Neutrophil (primary cell): ENCODE results near the gene KRTAP29-1.

Source experiments
- H3K27ac ChIP-seq: fragments of 200-600 bp; sonication (generic); 2 replicates; pipeline ENCODE4 v1.5.1; 2016; ENCODE audit warnings: mild to moderate bottlenecking, moderate library complexity
- H3K27me3 ChIP-seq: fragments of 200-600 bp; sonication (generic); 2 replicates; pipeline ENCODE4 v1.6.0; 2016; ENCODE audit warnings: mild to moderate bottlenecking
- H3K36me3 ChIP-seq: fragments of 200-600 bp; sonication (generic); 2 replicates; pipeline ENCODE4 v1.5.1; 2017
- H3K4me1 ChIP-seq, 2 experiments: fragments of 200-600 bp in 1 of 2; sonication (generic) in 1 of 2; 1 replicate in 1 of 2; 2 replicates in 1 of 2; pipeline versions ENCODE4 v1.5.1 to v1.6.1; 2013 to 2016; ENCODE audit warnings: low read depth in 1 of 2, low read length in 1 of 2, mild to moderate bottlenecking in 1 of 2, moderate library complexity in 1 of 2; ENCODE audit not compliant: control insufficient read depth in 1 of 2, insufficient read depth in 1 of 2
- H3K4me3 ChIP-seq, 2 experiments: fragments of 200-600 bp in 1 of 2; sonication (generic) in 1 of 2; 1 replicate in 1 of 2; 2 replicates in 1 of 2; pipeline ENCODE4 v1.5.1; 2013 to 2016; ENCODE audit warnings: low read depth in 1 of 2, low read length in 1 of 2, mild to moderate bottlenecking in 1 of 2, moderate library complexity in 1 of 2
- H3K9me3 ChIP-seq: fragments of 200-600 bp; sonication (generic); 2 replicates; pipeline ENCODE4 v1.5.1; 2016
- CTCF ChIP-seq: fragments of 200-600 bp; sonication (generic); IDR thresholded peaks from 2 replicates; pipeline ENCODE4 v1.5.1; 2016; ENCODE audit warnings: antibody characterized with exemption

The KRTAP29-1 gene

GRCh38 chr17:41343029-41343428, 40.4 kb upstream of the KRTAP29-1 start:
- Histone ChIP-seq H3K36me3 (no peaks in the 10 kb centered on the region), H3K4me1 (peaks cover 0 to 15% of the 10 kb centered on the region in 2 experiments), H3K27ac (no peak overlapping the region), H3K9me3 (no peaks in the 10 kb centered on the region), H3K27me3 (peaks cover 5% of the 10 kb centered on the region), H3K4me3 (no peak overlapping the region)
- no peak for TF ChIP-seq CTCF

GRCh38 chr17:41340934-41341861, 38.5 kb upstream of the KRTAP29-1 start:
- no peak for TF ChIP-seq CTCF
- no peak overlapping the region for H3K27ac ChIP-seq
- H3K27me3 ChIP-seq, result peaks cover 5% of the 10 kb centered on the region
- H3K4me3 ChIP-seq, result no peak overlapping the region
- peaks cover 0 to 15% of the 10 kb centered on the region in 2 experiments for H3K4me1 ChIP-seq
- no peaks in the 10 kb centered on the region for H3K36me3 ChIP-seq
- H3K9me3 ChIP-seq, result no peaks in the 10 kb centered on the region

- no peak for TF ChIP-seq CTCF
- peaks cover 5% of the 10 kb centered on the region for H3K27me3 ChIP-seq
- no peak overlapping the region for H3K4me3 ChIP-seq
- H3K27ac ChIP-seq, result no peak overlapping the region
- H3K9me3 ChIP-seq, result no peaks in the 10 kb centered on the region
- peaks cover 0 to 15% of the 10 kb centered on the region in 2 experiments for H3K4me1 ChIP-seq
- H3K36me3 ChIP-seq, result no peaks in the 10 kb centered on the region
These were observed 37.8 kb upstream of the KRTAP29-1 start for GRCh38 chr17:41340494-41340893.

- H3K4me1 ChIP-seq, result peaks cover 0 to 15% of the 10 kb centered on the region in 2 experiments
- TF ChIP-seq CTCF, result no peak
- no peaks in the 10 kb centered on the region for H3K9me3 ChIP-seq
- peaks cover 5% of the 10 kb centered on the region for H3K27me3 ChIP-seq
- H3K4me3 ChIP-seq, result no peak overlapping the region
- peak overlapping the region; percentile 30 for H3K27ac ChIP-seq
- no peaks in the 10 kb centered on the region for H3K36me3 ChIP-seq
These were observed 37.0 kb upstream of the KRTAP29-1 start for GRCh38 chr17:41339571-41340172.

- H3K9me3 ChIP-seq, result no peaks in the 10 kb centered on the region
- peak overlapping the region; percentile 30 for H3K27ac ChIP-seq
- peaks cover 0 to 15% of the 10 kb centered on the region in 2 experiments for H3K4me1 ChIP-seq
- TF ChIP-seq CTCF, result no peak
- peaks cover 5% of the 10 kb centered on the region for H3K27me3 ChIP-seq
- no peak overlapping the region for H3K4me3 ChIP-seq
- no peaks in the 10 kb centered on the region for H3K36me3 ChIP-seq
These were observed 36.4 kb upstream of the KRTAP29-1 start for GRCh38 chr17:41338961-41339485.
